Measurements from ENCODE around the gene LPAR2. TPM values are rescaled to one million over a fixed set of nuclear protein-coding genes. Genes with fewer than 3 reads are reported as not detected.
"Not testable (repeated sequence)": the region's sequence is repeated elsewhere in the genome, so short reads cannot be mapped to it uniquely, and the experiment has no call there.

The LPAR2 gene
- total RNA-seq, 1 donor from 2014 or later: 23.5 TPM

- Histone ChIP-seq H3K4me1 (no peaks in the 10 kb centered on the region), H3K4me3 (no peak overlapping the region), H3K36me3 (no peaks in the 10 kb centered on the region), H3K9me3 (no peaks in the 10 kb centered on the region), H3K27ac (no peak overlapping the region), H3K27me3 (no peaks in the 10 kb centered on the region)
- TF ChIP-seq CTCF (IDR thresholded peaks at IDR 0.05): no peak
- ATAC-seq: no peak
- DNase-seq: no peak
- intact Hi-C loops (cut with DNase I): no loop called here
Measured at GRCh38 chr19:19602713-19603324, 25.2 kb downstream of the LPAR2 start.

GRCh38 chr19:19602136-19602712 is 25.8 kb downstream of the LPAR2 start:
- Histone ChIP-seq H3K4me1 (no peaks in the 10 kb centered on the region), H3K36me3 (no peaks in the 10 kb centered on the region), H3K9me3 (no peaks in the 10 kb centered on the region), H3K4me3 (no peak overlapping the region), H3K27ac (no peak overlapping the region), H3K27me3 (no peaks in the 10 kb centered on the region)
- intact Hi-C loops (cut with DNase I): no loop called here
- no peak for TF ChIP-seq CTCF (IDR thresholded peaks at IDR 0.05)
- no peak for ATAC-seq
- DNase-seq: no peak

- Histone ChIP-seq H3K27me3 (no peaks in the 10 kb centered on the region), H3K9me3 (no peaks in the 10 kb centered on the region), H3K27ac (no peak overlapping the region), H3K4me1 (peaks cover 3% of the 10 kb centered on the region), H3K4me3 (no peak overlapping the region), H3K36me3 (no peaks in the 10 kb centered on the region)
- DNase-seq (no peak), ATAC-seq (no peak)
- no peak for TF ChIP-seq CTCF (IDR thresholded peaks at IDR 0.05)
- intact Hi-C loops (cut with DNase I): no loop called here
Measured at GRCh38 chr19:19600793-19601330, 27.2 kb downstream of the LPAR2 start.

GRCh38 chr19:19598728-19599451 is 29.1 kb downstream of the LPAR2 start:
- Histone ChIP-seq H3K27ac (peak overlapping the region; percentile 65), H3K4me1 (peaks cover 20% of the 10 kb centered on the region)
- H3K36me3 ChIP-seq; H3K9me3 ChIP-seq; ATAC-seq; H3K27me3 ChIP-seq; H3K4me3 ChIP-seq; DNase-seq; intact Hi-C loops (cut with DNase I): not testable (repeated sequence)

GRCh38 chr19:19597809-19598306 is 30.2 kb downstream of the LPAR2 start:
- no peak for TF ChIP-seq CTCF (IDR thresholded peaks at IDR 0.05)
- ATAC-seq (no peak), DNase-seq (no peak)
- no peaks in the 10 kb centered on the region for H3K27me3 ChIP-seq
- peaks cover 20% of the 10 kb centered on the region for H3K4me1 ChIP-seq
- peak overlapping the region; percentile 14 for H3K27ac ChIP-seq
- H3K9me3 ChIP-seq: no peaks in the 10 kb centered on the region
- H3K4me3 ChIP-seq: no peak overlapping the region
- no peaks in the 10 kb centered on the region for H3K36me3 ChIP-seq
- intact Hi-C loops (cut with DNase I): no loop called here
